ENCODE results near the gene RNF152. TPM values are rescaled to one million over a fixed set of nuclear protein-coding genes. Genes with fewer than 3 reads are reported as not detected.
"Not testable (repeated sequence)": the region's sequence is repeated elsewhere in the genome, so short reads cannot be mapped to it uniquely, and the experiment has no call there.

The RNF152 gene
- total and polyA plus RNA-seq, 8 donors, result 1.4 to 99.9 (median 16.1) TPM

DNA sequence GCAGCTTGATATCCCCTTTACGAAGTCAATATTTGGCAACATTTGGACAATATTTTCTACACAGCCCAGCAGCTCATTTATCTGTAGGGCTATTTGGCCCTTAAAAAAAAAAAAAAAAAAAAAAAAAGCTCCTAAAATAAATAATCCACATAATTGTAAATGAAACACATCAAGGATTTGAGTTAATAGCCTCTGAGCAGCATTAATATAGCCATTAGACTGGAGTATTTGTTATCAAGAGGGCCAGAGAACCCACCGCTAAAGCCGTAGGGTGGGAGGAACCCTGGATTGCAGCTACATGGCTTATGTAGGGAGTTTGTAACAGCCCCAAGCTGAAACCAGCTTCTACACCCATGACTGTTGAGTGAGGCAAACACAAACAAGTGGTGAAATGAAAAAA, 84.5 kb downstream of the RNF152 start:
- TF ChIP-seq, protein P1, sequence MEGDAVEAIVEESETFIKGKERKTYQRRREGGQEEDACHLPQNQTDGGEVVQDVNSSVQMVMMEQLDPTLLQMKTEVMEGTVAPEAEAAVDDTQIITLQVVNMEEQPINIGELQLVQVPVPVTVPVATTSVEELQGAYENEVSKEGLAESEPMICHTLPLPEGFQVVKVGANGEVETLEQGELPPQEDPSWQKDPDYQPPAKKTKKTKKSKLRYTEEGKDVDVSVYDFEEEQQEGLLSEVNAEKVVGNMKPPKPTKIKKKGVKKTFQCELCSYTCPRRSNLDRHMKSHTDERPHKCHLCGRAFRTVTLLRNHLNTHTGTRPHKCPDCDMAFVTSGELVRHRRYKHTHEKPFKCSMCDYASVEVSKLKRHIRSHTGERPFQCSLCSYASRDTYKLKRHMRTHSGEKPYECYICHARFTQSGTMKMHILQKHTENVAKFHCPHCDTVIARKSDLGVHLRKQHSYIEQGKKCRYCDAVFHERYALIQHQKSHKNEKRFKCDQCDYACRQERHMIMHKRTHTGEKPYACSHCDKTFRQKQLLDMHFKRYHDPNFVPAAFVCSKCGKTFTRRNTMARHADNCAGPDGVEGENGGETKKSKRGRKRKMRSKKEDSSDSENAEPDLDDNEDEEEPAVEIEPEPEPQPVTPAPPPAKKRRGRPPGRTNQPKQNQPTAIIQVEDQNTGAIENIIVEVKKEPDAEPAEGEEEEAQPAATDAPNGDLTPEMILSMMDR (IDR thresholded peaks at IDR 0.05), result no peak
- TF ChIP-seq EP300 (IDR thresholded peaks at IDR 0.05) (no peak), POLR2AphosphoS5 (IDR thresholded peaks at IDR 0.05) (no peak), POLR2A (IDR thresholded peaks at IDR 0.05) (no peak)
- Histone ChIP-seq H3K36me3 (no peaks in the 10 kb centered on the region), H3K27ac (no peak overlapping the region), H3K27me3 (no peaks in the 10 kb centered on the region), H3K4me1 (peaks cover 0 to 11% (median 4%) of the 10 kb centered on the region in 4 donors), H3K4me3 (no peak overlapping the region), H3K9me3 (no peaks in the 10 kb centered on the region)
- no peak for DNase-seq
- 63 to 79% (median 71%) methylated on average over 3 of the region's 3 CpGs for WGBS, 5 donors
- intact Hi-C loops (cut with DNase I; ENCODE audit: low total_unique reads), result no loop called here

DNA sequence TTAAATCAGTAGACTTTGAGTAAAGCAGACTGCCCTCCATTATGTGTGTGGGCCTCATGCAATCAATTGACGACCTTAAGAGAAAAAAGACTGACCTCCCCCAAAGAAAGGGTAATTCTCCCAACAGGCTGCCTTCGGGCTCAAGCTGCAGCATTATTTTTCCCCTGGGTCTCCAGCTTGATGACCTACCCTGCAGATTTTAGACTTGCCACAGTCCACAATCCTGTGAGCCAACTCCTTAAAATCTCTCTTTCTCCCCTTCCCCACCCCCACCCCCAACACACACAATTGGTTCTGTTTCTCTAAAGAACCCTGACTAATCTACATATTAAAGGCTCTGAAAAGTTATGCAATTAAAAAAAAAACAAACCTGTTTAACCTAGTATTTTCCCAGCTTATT, 89.4 kb downstream of the RNF152 start:
- Histone ChIP-seq H3K9me3 (no peaks in the 10 kb centered on the region), H3K27ac (no peak overlapping the region), H3K27me3 (no peaks in the 10 kb centered on the region), H3K36me3 (no peaks in the 10 kb centered on the region), H3K4me3 (no peak overlapping the region), H3K4me1 (peaks cover 0 to 11% (median 4%) of the 10 kb centered on the region in 4 donors)
- TF ChIP-seq POLR2AphosphoS5 (IDR thresholded peaks at IDR 0.05), result no peak
- no peak for TF ChIP-seq EP300 (IDR thresholded peaks at IDR 0.05)
- TF ChIP-seq, protein P1 (IDR thresholded peaks at IDR 0.05), result no peak
- TF ChIP-seq POLR2A (IDR thresholded peaks at IDR 0.05), result no peak
- 73 to 88% (median 82%) methylated on average over 2 of the region's 2 CpGs for WGBS, 5 donors
- no peak for DNase-seq
- intact Hi-C loops (cut with DNase I; ENCODE audit: low total_unique reads), result no loop called here

DNA sequence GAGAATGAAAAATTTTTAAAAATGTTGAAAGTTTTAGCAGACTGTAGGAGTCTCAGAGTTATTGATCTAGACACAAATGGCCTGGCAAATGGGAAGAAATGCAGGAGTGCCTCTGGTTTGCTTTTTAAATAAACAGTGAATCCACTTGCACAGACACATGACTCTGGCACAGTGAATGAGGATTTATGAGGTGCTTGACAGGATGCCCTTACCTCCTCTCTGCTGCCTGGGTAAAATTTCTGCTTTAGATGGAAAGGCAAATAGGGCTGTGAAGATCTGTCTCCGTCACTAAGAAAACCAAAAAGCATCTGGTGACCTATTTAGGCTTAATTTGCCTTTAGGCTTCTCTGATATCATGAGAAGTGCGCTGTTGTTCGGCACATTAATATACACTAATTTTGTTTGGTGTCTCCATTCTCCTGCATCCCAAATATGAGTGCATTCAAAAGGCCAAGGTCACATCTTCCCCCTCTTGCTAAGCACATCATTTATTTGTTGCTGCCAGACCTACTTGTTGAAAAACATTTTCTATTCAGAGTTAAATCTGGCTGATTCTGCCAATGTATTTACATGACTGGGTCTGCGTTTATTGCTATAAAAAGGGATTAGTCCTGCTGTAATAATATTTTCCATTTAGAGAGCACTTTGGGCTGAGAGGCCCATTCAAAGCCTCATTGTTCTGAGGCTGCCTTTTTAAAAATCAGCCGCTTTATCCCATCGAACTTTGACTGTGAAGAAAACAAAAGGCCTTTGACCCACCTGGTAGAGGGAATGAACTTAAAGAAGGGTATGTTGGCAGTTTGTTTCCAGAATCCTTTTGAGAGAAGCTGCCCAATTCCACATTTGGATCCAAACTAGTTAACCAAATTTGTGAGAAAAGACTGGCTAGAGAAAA, 94.9 kb downstream of the RNF152 start:
- TF ChIP-seq POLR2AphosphoS5 (IDR thresholded peaks at IDR 0.05) (no peak), POLR2A (IDR thresholded peaks at IDR 0.05) (no peak), EP300 (IDR thresholded peaks at IDR 0.05) (no peak)
- TF ChIP-seq, protein P1 (IDR thresholded peaks at IDR 0.05), result no peak
- DNase-seq, result no peak
- intact Hi-C loops (cut with DNase I; ENCODE audit: low total_unique reads), result no loop called here
- H3K27me3 ChIP-seq, result no peaks in the 10 kb centered on the region
- no peaks in the 10 kb centered on the region for H3K4me1 ChIP-seq
- no peak overlapping the region for H3K4me3 ChIP-seq
- no peak overlapping the region for H3K27ac ChIP-seq
- H3K9me3 ChIP-seq, result peaks cover 0 to 4% (median 2%) of the 10 kb centered on the region in 4 donors
- no peaks in the 10 kb centered on the region for H3K36me3 ChIP-seq
- WGBS, 5 donors, result 84 to 90% (median 88%) methylated on average over 6 of the region's 6 CpGs

DNA sequence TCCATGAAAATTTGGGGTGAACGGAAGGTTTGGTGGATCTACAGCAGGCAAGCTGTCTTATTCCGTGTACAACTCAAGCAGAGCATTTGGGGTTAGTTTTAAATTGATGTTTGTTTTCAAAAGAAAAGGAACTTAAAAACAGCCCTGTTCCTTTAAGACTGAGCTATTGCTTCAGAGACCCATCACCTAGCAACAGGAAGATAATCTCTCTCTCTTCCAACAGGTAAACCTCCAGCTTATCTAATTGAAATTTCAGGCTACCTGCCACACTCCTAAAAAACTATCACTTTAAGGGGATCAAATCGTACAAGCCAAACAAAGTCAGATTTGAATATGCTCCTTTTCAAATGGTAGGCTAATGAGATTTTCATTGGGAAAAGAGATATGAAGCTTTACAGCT, 101.8 kb downstream of the RNF152 start:
- peaks cover 0 to 5% (median 2%) of the 10 kb centered on the region in 4 donors for H3K4me1 ChIP-seq
- DNase-seq, result no peak
- no peak overlapping the region for H3K27ac ChIP-seq
- H3K9me3 ChIP-seq, result peaks cover 0 to 20% (median 3%) of the 10 kb centered on the region in 4 donors
- no peaks in the 10 kb centered on the region for H3K27me3 ChIP-seq
- intact Hi-C loops (cut with DNase I; ENCODE audit: low total_unique reads), result no loop called here
- WGBS, 5 donors, result 54 to 64% (median 62%) methylated on average over 3 of the region's 3 CpGs
- TF ChIP-seq EP300 (IDR thresholded peaks at IDR 0.05) (no peak), POLR2AphosphoS5 (IDR thresholded peaks at IDR 0.05) (no peak), POLR2A (IDR thresholded peaks at IDR 0.05) (no peak)
- TF ChIP-seq, protein P1 (IDR thresholded peaks at IDR 0.05), result no peak
- no peak overlapping the region for H3K4me3 ChIP-seq
- H3K36me3 ChIP-seq, result no peaks in the 10 kb centered on the region

DNA sequence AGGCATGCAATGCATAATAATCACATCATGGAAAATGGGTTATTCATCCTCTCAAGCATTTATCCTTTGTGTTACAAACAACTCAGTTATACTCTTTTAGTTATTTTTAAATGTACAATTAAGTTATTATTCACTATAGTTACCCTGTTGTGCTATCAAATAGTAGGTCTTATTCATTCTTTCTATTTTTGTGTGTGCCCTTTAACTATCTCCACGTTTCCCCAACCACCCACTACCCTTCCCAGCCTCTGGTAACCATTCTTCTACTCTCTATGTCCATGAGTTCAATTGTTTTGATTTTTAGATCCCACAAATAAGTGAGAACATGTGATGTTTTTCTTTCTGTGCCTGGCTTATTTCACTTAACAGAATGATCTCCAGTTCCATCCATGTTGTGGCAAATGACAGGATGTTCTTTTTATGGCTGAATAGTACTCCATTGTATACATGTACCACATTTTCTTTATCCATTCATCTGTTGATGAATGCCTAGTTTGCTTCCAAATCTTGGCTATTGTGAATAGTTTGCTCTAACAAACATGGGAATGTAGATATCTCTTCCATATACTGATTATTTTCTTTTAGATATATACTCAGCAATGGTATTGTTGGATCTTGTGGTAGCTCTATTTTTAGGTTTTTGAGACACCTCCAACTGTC, 105.7 kb downstream of the RNF152 start:
- intact Hi-C loops (cut with DNase I; ENCODE audit: low total_unique reads); H3K27ac ChIP-seq; H3K4me3 ChIP-seq; DNase-seq; H3K27me3 ChIP-seq; H3K36me3 ChIP-seq: not testable (repeated sequence)
- 76 to 94% (median 85%) methylated on average over 1 of the region's 1 CpG for WGBS, 5 donors
- Histone ChIP-seq H3K4me1 (peaks cover 3 to 26% (median 12%) of the 10 kb centered on the region in 4 donors), H3K9me3 (peaks cover 0 to 20% (median 3%) of the 10 kb centered on the region in 4 donors)

Data from stomach (tissue), 9 donors.